ENCODE measurements around the gene ZNF700. TPM values are rescaled to one million over a fixed set of nuclear protein-coding genes. Genes with fewer than 3 reads are reported as not detected.

ZNF700 gene
- total RNA-seq, 4 donors from 2014 or later: 14.9 to 18.6 (median 17.7) TPM

DNA sequence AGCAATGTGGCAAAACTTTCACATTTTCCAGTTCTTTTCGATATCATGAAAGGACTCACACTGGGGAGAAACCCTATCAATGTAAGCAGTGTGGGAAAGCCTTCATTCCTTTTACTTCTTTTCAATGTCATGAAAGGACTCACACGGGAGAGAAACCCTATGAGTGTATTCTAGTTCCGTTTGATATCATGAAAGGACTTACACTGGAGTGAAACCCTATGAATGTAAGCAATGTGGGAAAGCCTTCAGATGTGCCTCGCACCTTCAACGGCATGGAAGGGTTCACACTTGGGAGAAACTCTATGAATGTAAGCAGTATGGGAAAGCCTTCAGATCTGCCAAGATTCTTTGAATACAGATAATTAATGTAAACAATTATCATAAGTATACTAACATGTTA is 25.4 kb downstream of the ZNF700 start:
- H3K4me1 ChIP-seq: no peaks in the 10 kb centered on the region
- WGBS, 2 donors: 97 to 98% methylated on average over 5 of the region's 5 CpGs
- H3K36me3 ChIP-seq: peaks cover 16 to 90% (median 40%) of the 10 kb centered on the region in 3 donors
- peaks cover 11 to 99% (median 53%) of the 10 kb centered on the region in 4 donors for H3K9me3 ChIP-seq
- TF ChIP-seq, protein P1, sequence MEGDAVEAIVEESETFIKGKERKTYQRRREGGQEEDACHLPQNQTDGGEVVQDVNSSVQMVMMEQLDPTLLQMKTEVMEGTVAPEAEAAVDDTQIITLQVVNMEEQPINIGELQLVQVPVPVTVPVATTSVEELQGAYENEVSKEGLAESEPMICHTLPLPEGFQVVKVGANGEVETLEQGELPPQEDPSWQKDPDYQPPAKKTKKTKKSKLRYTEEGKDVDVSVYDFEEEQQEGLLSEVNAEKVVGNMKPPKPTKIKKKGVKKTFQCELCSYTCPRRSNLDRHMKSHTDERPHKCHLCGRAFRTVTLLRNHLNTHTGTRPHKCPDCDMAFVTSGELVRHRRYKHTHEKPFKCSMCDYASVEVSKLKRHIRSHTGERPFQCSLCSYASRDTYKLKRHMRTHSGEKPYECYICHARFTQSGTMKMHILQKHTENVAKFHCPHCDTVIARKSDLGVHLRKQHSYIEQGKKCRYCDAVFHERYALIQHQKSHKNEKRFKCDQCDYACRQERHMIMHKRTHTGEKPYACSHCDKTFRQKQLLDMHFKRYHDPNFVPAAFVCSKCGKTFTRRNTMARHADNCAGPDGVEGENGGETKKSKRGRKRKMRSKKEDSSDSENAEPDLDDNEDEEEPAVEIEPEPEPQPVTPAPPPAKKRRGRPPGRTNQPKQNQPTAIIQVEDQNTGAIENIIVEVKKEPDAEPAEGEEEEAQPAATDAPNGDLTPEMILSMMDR (IDR thresholded peaks at IDR 0.05): no peak
- TF ChIP-seq EP300 (IDR thresholded peaks at IDR 0.05): no peak
- no peak overlapping the region for H3K4me3 ChIP-seq
- H3K27ac ChIP-seq: no peak overlapping the region
- no peak for DNase-seq (ENCODE audit: low spot score in 2 of 2)
- no peaks in the 10 kb centered on the region for H3K27me3 ChIP-seq

DNA sequence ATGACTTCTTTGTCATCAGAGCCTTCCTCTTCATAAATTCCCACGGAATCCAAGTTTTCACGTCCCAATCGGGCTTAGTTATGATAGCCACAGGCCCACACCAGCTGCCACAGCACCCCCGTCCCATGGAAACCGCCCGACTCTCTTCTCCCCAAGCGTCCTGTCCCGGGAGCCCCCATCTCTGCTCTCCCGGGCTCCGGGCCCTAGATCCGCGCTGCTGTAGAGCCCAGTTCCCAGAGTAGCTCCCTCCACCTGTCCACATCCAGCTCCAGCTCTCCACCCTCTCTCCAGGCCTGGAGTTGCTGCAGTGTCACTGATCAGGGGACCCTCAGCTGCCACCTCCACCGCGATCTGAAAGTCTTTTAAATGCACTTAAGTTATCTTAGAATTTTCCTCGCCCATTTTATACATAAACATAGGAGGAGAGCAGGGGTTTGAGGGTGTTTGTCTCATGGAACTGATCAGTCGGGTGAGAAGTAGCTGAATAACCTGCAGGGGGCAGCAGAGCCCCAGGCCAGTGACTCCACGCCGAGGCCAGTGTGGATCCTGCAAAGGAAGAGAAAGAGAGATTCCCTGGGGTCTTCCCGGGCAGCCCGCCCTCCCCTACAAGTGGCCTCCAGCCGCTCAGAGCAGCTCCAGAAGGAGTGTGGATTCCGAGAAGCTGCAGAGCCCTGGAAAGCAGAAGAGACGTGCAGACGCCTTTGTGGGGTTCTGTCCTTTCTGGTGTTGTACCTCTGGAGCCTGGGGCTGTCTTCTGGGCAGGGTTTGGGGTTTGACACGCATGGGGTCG is 38.9 kb downstream of the ZNF700 start:
- 26% methylated on average over 26 of the region's 26 CpGs for WGBS, 2 donors
- Histone ChIP-seq H3K4me3 (peak overlapping the region in 2 of 4 donors; percentile 16 to 84), H3K4me1 (peaks cover 5 to 22% (median 11%) of the 10 kb centered on the region in 4 donors), H3K27ac (peak overlapping the region in 3 of 4 donors; percentile 89 to 99 (median 98)), H3K9me3 (no peaks in the 10 kb centered on the region), H3K27me3 (no peaks in the 10 kb centered on the region), H3K36me3 (no peaks in the 10 kb centered on the region)
- peak; percentile 71 to 83 for DNase-seq (ENCODE audit: low spot score in 2 of 2)
- no peak for TF ChIP-seq EP300 (IDR thresholded peaks at IDR 0.05)
- TF ChIP-seq, protein P1 (IDR thresholded peaks at IDR 0.05): peak; percentile 78 to 85 (median 84)

DNA sequence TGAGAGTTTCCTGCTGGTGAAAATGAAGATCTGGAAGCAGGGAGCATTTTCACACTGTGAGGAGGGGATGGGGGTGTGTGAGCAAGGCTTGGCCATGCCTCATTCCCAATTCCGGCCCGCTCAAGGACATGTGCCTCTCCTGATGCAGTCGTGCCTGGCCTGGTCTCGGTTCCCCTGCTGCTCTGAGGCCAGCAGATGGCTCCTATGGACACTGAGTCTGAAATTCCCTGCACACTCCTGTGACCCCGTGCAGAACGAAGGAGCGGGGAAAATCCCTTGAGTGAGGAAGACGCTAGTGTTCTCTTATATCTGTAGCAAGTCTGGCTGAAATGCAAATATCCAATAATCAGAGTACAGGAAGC is 39.6 kb downstream of the ZNF700 start:
- H3K27me3 ChIP-seq: no peaks in the 10 kb centered on the region
- 2 to 9% methylated on average over 8 of the region's 8 CpGs for WGBS, 2 donors

DNA sequence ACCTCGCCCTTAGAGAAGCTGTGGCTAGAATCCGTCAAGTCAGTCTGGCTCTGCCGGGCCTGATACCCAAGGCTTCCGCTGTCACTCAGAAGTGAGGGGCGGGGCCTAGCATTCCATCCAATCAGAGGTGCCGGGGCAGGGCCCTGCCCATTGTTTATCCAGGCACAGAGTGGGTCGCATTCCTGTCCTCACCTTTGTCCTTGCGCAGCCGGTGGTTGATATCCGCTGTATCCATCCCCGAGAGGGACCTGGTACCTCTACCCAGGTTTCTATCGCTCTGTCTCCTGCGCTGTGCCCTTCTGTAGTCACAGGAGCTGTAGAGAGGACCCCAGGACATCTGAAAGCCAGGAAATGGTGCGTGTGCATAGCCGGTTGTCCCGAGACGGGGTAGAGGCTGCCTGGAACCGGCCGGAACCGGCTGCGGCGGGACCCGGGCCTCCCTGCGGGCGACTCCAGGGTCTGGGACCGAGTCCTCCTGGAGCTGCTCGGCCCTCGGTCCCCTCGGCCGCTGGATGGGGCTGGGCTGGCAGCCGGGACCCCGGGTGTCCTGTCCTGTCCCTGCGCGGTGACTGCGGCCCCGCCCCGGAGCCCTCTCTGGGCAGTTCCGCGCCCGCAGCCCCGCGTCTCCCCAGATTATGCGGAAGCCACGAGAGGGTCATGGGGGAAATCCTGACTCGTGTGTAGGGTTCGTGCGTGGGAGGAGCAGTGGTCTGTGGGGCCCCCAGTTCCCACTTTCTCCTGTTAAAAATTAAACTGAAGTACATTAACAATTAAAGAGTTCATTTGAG is 40.1 kb downstream of the ZNF700 start, which contains the start of gene ZNF763:
Gene ZNF763 (plus strand): TSS at position 183 of the 788 bp plus-strand sequence. CDS start 169 bp downstream, at position 352.
- peaks cover 5 to 22% (median 11%) of the 10 kb centered on the region in 4 donors for H3K4me1 ChIP-seq
- peak within 1 kb of the TSS; percentile 54 to 95 (median 74) for H3K4me3 ChIP-seq
- WGBS, 2 donors: 1% methylated on average over 22 to 42 of the region's 47 CpGs
- peak within 1 kb of the TSS; percentile 89 to 99 (median 94) for H3K27ac ChIP-seq
- no peaks in the 10 kb centered on the region for H3K36me3 ChIP-seq
- no peaks in the 10 kb centered on the region for H3K27me3 ChIP-seq
- TF ChIP-seq, protein P1 (IDR thresholded peaks at IDR 0.05): no peak
- TF ChIP-seq EP300 (IDR thresholded peaks at IDR 0.05) (peak; percentile 70 to 96), POLR2A (IDR thresholded peaks at IDR 0.05) (peak; percentile 54 to 84)
- H3K9me3 ChIP-seq: no peaks in the 10 kb centered on the region
- peak; percentile 95 to 98 for DNase-seq (ENCODE audit: low spot score in 2 of 2)

More for the DNA sequence above, 39.6 kb downstream of the ZNF700 start:
- Histone ChIP-seq H3K36me3 (no peaks in the 10 kb centered on the region), H3K4me3 (peak overlapping the region; percentile 54 to 95 (median 74)), H3K9me3 (no peaks in the 10 kb centered on the region), H3K4me1 (peaks cover 5 to 22% (median 11%) of the 10 kb centered on the region in 4 donors), H3K27ac (peak overlapping the region; percentile 89 to 99 (median 94))
- DNase-seq (ENCODE audit: low spot score in 2 of 2): no peak
- TF ChIP-seq, protein P1 (IDR thresholded peaks at IDR 0.05): peak in 2 of 5 experiments; percentile 16 to 26
- TF ChIP-seq EP300 (IDR thresholded peaks at IDR 0.05) (no peak), POLR2A (IDR thresholded peaks at IDR 0.05) (no peak)

All from tibial nerve (tissue), 4 donors.